ENCODE measurements around the gene TPSAB1.

DNA sequence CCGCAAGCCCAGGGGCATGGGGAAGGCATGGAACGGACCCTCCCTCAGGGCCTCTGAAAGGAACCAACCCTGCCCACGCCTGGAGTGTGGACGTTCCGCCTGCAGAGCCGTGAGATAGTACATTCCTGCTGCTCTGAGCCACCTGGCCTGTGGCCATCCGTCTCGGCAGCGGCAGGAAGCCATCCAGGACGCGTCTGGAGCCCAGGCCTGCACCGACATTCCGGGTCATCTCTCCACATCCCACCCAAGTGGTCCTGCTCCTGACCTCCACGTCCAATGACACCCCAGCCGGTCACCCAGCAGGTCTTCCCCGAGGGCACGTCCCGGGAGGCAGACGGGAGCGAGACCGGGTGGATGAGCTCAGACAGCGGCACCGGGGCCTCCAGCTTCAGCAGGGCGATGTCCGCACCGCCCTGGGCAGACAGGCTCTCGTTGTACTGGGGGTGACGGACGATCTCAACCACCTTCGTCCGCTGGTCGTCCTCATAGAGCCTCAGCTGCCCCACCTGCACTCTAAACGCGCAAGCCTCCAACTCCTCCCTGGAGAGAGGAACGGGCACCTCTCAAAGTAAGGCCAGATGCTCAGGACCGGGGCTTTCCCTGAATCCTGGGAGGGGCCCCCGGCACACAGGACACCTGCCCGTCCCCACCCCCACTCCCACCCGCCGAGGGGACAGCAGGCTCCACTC is 47.6 kb downstream of the TPSAB1 start:
- TF ChIP-seq, protein P1, sequence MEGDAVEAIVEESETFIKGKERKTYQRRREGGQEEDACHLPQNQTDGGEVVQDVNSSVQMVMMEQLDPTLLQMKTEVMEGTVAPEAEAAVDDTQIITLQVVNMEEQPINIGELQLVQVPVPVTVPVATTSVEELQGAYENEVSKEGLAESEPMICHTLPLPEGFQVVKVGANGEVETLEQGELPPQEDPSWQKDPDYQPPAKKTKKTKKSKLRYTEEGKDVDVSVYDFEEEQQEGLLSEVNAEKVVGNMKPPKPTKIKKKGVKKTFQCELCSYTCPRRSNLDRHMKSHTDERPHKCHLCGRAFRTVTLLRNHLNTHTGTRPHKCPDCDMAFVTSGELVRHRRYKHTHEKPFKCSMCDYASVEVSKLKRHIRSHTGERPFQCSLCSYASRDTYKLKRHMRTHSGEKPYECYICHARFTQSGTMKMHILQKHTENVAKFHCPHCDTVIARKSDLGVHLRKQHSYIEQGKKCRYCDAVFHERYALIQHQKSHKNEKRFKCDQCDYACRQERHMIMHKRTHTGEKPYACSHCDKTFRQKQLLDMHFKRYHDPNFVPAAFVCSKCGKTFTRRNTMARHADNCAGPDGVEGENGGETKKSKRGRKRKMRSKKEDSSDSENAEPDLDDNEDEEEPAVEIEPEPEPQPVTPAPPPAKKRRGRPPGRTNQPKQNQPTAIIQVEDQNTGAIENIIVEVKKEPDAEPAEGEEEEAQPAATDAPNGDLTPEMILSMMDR (IDR thresholded peaks at IDR 0.05) = no peak
- TF ChIP-seq, protein P2, sequence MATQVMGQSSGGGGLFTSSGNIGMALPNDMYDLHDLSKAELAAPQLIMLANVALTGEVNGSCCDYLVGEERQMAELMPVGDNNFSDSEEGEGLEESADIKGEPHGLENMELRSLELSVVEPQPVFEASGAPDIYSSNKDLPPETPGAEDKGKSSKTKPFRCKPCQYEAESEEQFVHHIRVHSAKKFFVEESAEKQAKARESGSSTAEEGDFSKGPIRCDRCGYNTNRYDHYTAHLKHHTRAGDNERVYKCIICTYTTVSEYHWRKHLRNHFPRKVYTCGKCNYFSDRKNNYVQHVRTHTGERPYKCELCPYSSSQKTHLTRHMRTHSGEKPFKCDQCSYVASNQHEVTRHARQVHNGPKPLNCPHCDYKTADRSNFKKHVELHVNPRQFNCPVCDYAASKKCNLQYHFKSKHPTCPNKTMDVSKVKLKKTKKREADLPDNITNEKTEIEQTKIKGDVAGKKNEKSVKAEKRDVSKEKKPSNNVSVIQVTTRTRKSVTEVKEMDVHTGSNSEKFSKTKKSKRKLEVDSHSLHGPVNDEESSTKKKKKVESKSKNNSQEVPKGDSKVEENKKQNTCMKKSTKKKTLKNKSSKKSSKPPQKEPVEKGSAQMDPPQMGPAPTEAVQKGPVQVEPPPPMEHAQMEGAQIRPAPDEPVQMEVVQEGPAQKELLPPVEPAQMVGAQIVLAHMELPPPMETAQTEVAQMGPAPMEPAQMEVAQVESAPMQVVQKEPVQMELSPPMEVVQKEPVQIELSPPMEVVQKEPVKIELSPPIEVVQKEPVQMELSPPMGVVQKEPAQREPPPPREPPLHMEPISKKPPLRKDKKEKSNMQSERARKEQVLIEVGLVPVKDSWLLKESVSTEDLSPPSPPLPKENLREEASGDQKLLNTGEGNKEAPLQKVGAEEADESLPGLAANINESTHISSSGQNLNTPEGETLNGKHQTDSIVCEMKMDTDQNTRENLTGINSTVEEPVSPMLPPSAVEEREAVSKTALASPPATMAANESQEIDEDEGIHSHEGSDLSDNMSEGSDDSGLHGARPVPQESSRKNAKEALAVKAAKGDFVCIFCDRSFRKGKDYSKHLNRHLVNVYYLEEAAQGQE (IDR thresholded peaks at IDR 0.05; ENCODE audit: insufficient read depth in 1 of 2, low read depth in 2 of 2, low read length in 1 of 2) = no peak
